Vagina (tissue), 2 donors: ENCODE data around the gene ZNF407. TPM values are rescaled to one million over a fixed set of nuclear protein-coding genes. Genes with fewer than 3 reads are reported as not detected.

Experiments used
- DNase-seq, 2 donors: peaks; one replicate each; pipeline ENCODE4 v3.0.0-alpha.2; 2017; ENCODE audit errors: extremely low spot score in 2 of 2
- H3K27ac ChIP-seq: fragments of 200-600 bp; sonication (generic); one replicate; pipeline ENCODE4 v1.5.1; 2019
- H3K27me3 ChIP-seq: fragments of 200-600 bp; sonication (generic); one replicate; pipeline ENCODE4 v1.5.1; 2019
- H3K36me3 ChIP-seq, 2 donors: fragments of 200-600 bp; sonication (generic); one replicate each; pipeline ENCODE4 v1.5.1; 2017 to 2019
- H3K4me1 ChIP-seq: fragments of 200-600 bp; sonication (generic); one replicate; pipeline ENCODE4 v1.5.1; 2019
- H3K4me3 ChIP-seq, 2 donors: fragments of 200-600 bp; sonication (generic); 1 replicate in 1 of 2; 2 replicates in 1 of 2; pipeline ENCODE4 v1.5.1; 2016 to 2019
- H3K9me3 ChIP-seq: fragments of 200-600 bp; sonication (generic); one replicate; pipeline ENCODE4 v1.5.1; 2019
- CTCF ChIP-seq, 3 experiments: fragments of 450-650 bp in 2 of 3; fragments of 200-600 bp in 1 of 3; sonication (generic) in 1 of 3; IDR thresholded peaks; one replicate each; pipeline ENCODE4 v1.5.1; 2017 to 2019; ENCODE audit warnings: antibody characterized with exemption in 3 of 3, mild to moderate bottlenecking in 2 of 3, moderate library complexity in 2 of 3
- POLR2A ChIP-seq, 2 donors: fragments of 450-650 bp; IDR thresholded peaks; one replicate each; pipeline ENCODE4 v1.6.1; 2017; ENCODE audit warnings: antibody characterized with exemption in 2 of 2, mild to moderate bottlenecking in 2 of 2, moderate library complexity in 2 of 2
- POLR2AphosphoS5 ChIP-seq, 2 donors: sonication (generic); formaldehyde crosslinking; IDR thresholded peaks; one replicate each; pipeline ENCODE4 v1.9.0; 2017; ENCODE audit warnings: antibody characterized with exemption in 2 of 2, mild to moderate bottlenecking in 2 of 2, low read depth in 1 of 2; ENCODE audit not compliant: insufficient read depth in 1 of 2
- intact Hi-C: fragments of 100-400 bp; cut with DNase I; formaldehyde crosslinking; loops from one replicate; pipeline ENCODE4 v1.15.1; 2023
- total RNA-seq: library from RNA; depleted of rRNA; stranded (reverse); fragments of >200 nt; gene quantifications from one replicate; pipeline ENCODE4 v1.2.3, GENCODE V29; 2016

Gene ZNF407
- total RNA-seq, 1 donor from 2014 or later: 15.5 TPM

- DNase-seq: no peak
- H3K4me1 ChIP-seq: no peaks in the 10 kb centered on the region
- H3K4me3 ChIP-seq: no peak overlapping the region
- no peaks in the 10 kb centered on the region for H3K27me3 ChIP-seq
- no peaks in the 10 kb centered on the region for H3K36me3 ChIP-seq
- intact Hi-C loops: no loop called here
- H3K27ac ChIP-seq: no peak overlapping the region
- TF ChIP-seq CTCF (IDR thresholded peaks at IDR 0.05) (no peak), POLR2A (IDR thresholded peaks at IDR 0.05) (no peak)
- no peaks in the 10 kb centered on the region for H3K9me3 ChIP-seq
Observed at GRCh38 chr18:74702950-74703349, 105.3 kb downstream of the ZNF407 start.

GRCh38 chr18:74708169-74708568 lies 110.5 kb downstream of the ZNF407 start:
- H3K9me3 ChIP-seq: no peaks in the 10 kb centered on the region
- H3K27ac ChIP-seq: no peak overlapping the region
- DNase-seq: no peak
- TF ChIP-seq POLR2A (IDR thresholded peaks at IDR 0.05) (no peak), CTCF (IDR thresholded peaks at IDR 0.05) (no peak)
- H3K36me3 ChIP-seq: no peaks in the 10 kb centered on the region
- H3K4me1 ChIP-seq: no peaks in the 10 kb centered on the region
- no peak overlapping the region for H3K4me3 ChIP-seq
- intact Hi-C loops: no loop called here
- no peaks in the 10 kb centered on the region for H3K27me3 ChIP-seq

- H3K9me3 ChIP-seq: no peaks in the 10 kb centered on the region
- no peaks in the 10 kb centered on the region for H3K27me3 ChIP-seq
- intact Hi-C loops: no loop called here
- no peak overlapping the region for H3K4me3 ChIP-seq
- H3K27ac ChIP-seq: no peak overlapping the region
- no peak for TF ChIP-seq POLR2AphosphoS5 (IDR thresholded peaks at IDR 0.05; ENCODE audit: insufficient read depth in 1 of 2, low read depth in 1 of 2)
- TF ChIP-seq POLR2A (IDR thresholded peaks at IDR 0.05): no peak
- TF ChIP-seq CTCF (IDR thresholded peaks at IDR 0.05): no peak
- H3K4me1 ChIP-seq: no peaks in the 10 kb centered on the region
- DNase-seq: no peak
- no peaks in the 10 kb centered on the region for H3K36me3 ChIP-seq
Observed at GRCh38 chr18:74709452-74709851, 111.8 kb downstream of the ZNF407 start.

GRCh38 chr18:74714120-74714519 lies 116.5 kb downstream of the ZNF407 start:
- DNase-seq: no peak
- TF ChIP-seq POLR2A (IDR thresholded peaks at IDR 0.05) (no peak), CTCF (IDR thresholded peaks at IDR 0.05) (no peak), POLR2AphosphoS5 (IDR thresholded peaks at IDR 0.05; ENCODE audit: insufficient read depth in 1 of 2, low read depth in 1 of 2) (no peak)
- no peaks in the 10 kb centered on the region for H3K4me1 ChIP-seq
- H3K27me3 ChIP-seq: no peaks in the 10 kb centered on the region
- no peak overlapping the region for H3K27ac ChIP-seq
- H3K9me3 ChIP-seq: no peaks in the 10 kb centered on the region
- H3K36me3 ChIP-seq: no peaks in the 10 kb centered on the region
- H3K4me3 ChIP-seq: no peak overlapping the region
- intact Hi-C loops: no loop called here

- Histone ChIP-seq H3K4me3 (no peak overlapping the region), H3K36me3 (no peaks in the 10 kb centered on the region), H3K9me3 (no peaks in the 10 kb centered on the region), H3K4me1 (no peaks in the 10 kb centered on the region), H3K27me3 (no peaks in the 10 kb centered on the region), H3K27ac (no peak overlapping the region)
- no peak for TF ChIP-seq POLR2A (IDR thresholded peaks at IDR 0.05)
- intact Hi-C loops: no loop called here
- no peak for DNase-seq
Observed at GRCh38 chr18:74714791-74715190, 117.1 kb downstream of the ZNF407 start.

- no peaks in the 10 kb centered on the region for H3K36me3 ChIP-seq
- no peak overlapping the region for H3K27ac ChIP-seq
- no peaks in the 10 kb centered on the region for H3K4me1 ChIP-seq
- TF ChIP-seq POLR2A (IDR thresholded peaks at IDR 0.05): no peak
- no peak for TF ChIP-seq CTCF (IDR thresholded peaks at IDR 0.05)
- H3K27me3 ChIP-seq: no peaks in the 10 kb centered on the region
- DNase-seq: no peak
- no peaks in the 10 kb centered on the region for H3K9me3 ChIP-seq
- H3K4me3 ChIP-seq: no peak overlapping the region
- intact Hi-C loops: no loop called here
Observed at GRCh38 chr18:74715306-74715705, 117.6 kb downstream of the ZNF407 start.
